Neuronal stem cell (in vitro differentiated cells): ENCODE data around the gene PARN.

ENCODE experiments used
- DNase-seq: peaks from one replicate; pipeline ENCODE4 v3.0.0-alpha.2; 2013; ENCODE audit warnings: low spot score
- H2AFZ ChIP-seq: one replicate; pipeline ENCODE4 v1.6.1; 2013; ENCODE audit warnings: mild to moderate bottlenecking, low read length, inconsistent platforms
- H2AK5ac ChIP-seq: 2 replicates; pipeline ENCODE4 v1.6.1; 2013; ENCODE audit warnings: low read depth, mild to moderate bottlenecking, inconsistent platforms, low read length, moderate library complexity, mixed read lengths
- H2BK120ac ChIP-seq: 2 replicates; pipeline ENCODE4 v1.6.1; 2013; ENCODE audit warnings: low read depth, mild to moderate bottlenecking, inconsistent platforms, low read length, moderate library complexity, mixed read lengths
- H2BK12ac ChIP-seq: one replicate; pipeline ENCODE4 v1.6.1; 2013; ENCODE audit warnings: low read length, inconsistent platforms
- H2BK15ac ChIP-seq: 2 replicates; pipeline ENCODE4 v1.6.1; 2013; ENCODE audit warnings: mild to moderate bottlenecking, low read length, inconsistent platforms, mixed read lengths
- H2BK5ac ChIP-seq: one replicate; pipeline ENCODE4 v1.6.1; 2013; ENCODE audit warnings: inconsistent platforms, mild to moderate bottlenecking, low read length, moderate library complexity
- H3K14ac ChIP-seq: one replicate; pipeline ENCODE4 v1.6.1; 2013; ENCODE audit warnings: low read length, inconsistent platforms
- H3K18ac ChIP-seq: 2 replicates; pipeline ENCODE4 v1.6.1; 2013; ENCODE audit warnings: low read length, inconsistent platforms
- H3K23ac ChIP-seq: 2 replicates; pipeline ENCODE4 v1.6.1; 2013; ENCODE audit warnings: low read depth, mild to moderate bottlenecking, mixed read lengths, low read length, inconsistent platforms; ENCODE audit not compliant: poor library complexity
- H3K27ac ChIP-seq: replicated peaks from 3 replicates; pipeline ENCODE4 v1.5.1; 2013; ENCODE audit warnings: low read length, inconsistent platforms
- H3K27me3 ChIP-seq, 3 experiments: 2 replicates each; pipeline ENCODE4 v1.6.1; 2013; ENCODE audit warnings: low read length in 3 of 3, mild to moderate bottlenecking in 2 of 3, inconsistent platforms in 1 of 3, low read depth in 1 of 3, mixed read lengths in 1 of 3, moderate library complexity in 1 of 3; ENCODE audit not compliant: control insufficient read depth in 3 of 3, insufficient read depth in 3 of 3
- H3K36me3 ChIP-seq, 2 donors: replicated peaks in 1 of 2; 2 replicates each; pipeline ENCODE4 v1.6.1; 2013; ENCODE audit warnings: low read length in 2 of 2; ENCODE audit not compliant: control insufficient read depth in 2 of 2, insufficient read depth in 2 of 2
- H3K4ac ChIP-seq: 2 replicates; pipeline ENCODE4 v1.6.1; 2013; ENCODE audit warnings: inconsistent platforms, mild to moderate bottlenecking, low read length, moderate library complexity
- H3K4me1 ChIP-seq, 2 donors: 1 replicate in 1 of 2; 2 replicates in 1 of 2; pipeline ENCODE4 v1.6.1; 2013; ENCODE audit warnings: low read length in 2 of 2, low read depth in 1 of 2; ENCODE audit not compliant: control insufficient read depth in 2 of 2, insufficient read depth in 1 of 2
- H3K4me2 ChIP-seq: one replicate; pipeline ENCODE4 v1.6.1; 2013; ENCODE audit warnings: mild to moderate bottlenecking, low read length, inconsistent platforms; ENCODE audit not compliant: insufficient read depth, poor library complexity, severe bottlenecking
- H3K4me3 ChIP-seq, 2 donors: 2 replicates each; pipeline ENCODE4 v1.5.1; 2013; ENCODE audit warnings: low read length in 2 of 2, mild to moderate bottlenecking in 2 of 2, inconsistent platforms in 1 of 2, moderate library complexity in 1 of 2
- H3K79me1 ChIP-seq: one replicate; pipeline ENCODE4 v1.6.1; 2013; ENCODE audit warnings: low read depth, mild to moderate bottlenecking, inconsistent platforms, low read length, moderate library complexity
- H3K9ac ChIP-seq: one replicate; pipeline ENCODE4 v1.6.1; 2013; ENCODE audit warnings: mild to moderate bottlenecking, low read depth, low read length, inconsistent platforms; ENCODE audit not compliant: poor library complexity
- H3K9me3 ChIP-seq, 2 donors: replicated peaks in 1 of 2; 2 replicates each; pipeline versions ENCODE3 to v1.6.1; 2013; ENCODE audit warnings: low read length in 2 of 2, mild to moderate bottlenecking in 2 of 2, inconsistent platforms in 1 of 2, low read depth in 1 of 2, mixed read lengths in 1 of 2, moderate library complexity in 1 of 2; ENCODE audit not compliant: control insufficient read depth in 2 of 2, insufficient read depth in 1 of 2
- H4K8ac ChIP-seq: one replicate; pipeline ENCODE4 v1.6.1; 2013; ENCODE audit warnings: low read depth, mild to moderate bottlenecking, inconsistent platforms, low read length, moderate library complexity
- H4K91ac ChIP-seq: one replicate; pipeline ENCODE4 v1.6.1; 2013; ENCODE audit warnings: low read length, low read depth, mild to moderate bottlenecking, inconsistent platforms; ENCODE audit not compliant: poor library complexity
- whole genome bisulfite sequencing, 2 donors: extraction: QIAGEN DNeasy Blood & Tissue Kit; methylation state at CpG; one replicate each; pipeline ENCODE4 v1.1.7; 2013; ENCODE audit warnings: missing lambda C conversion rate in 2 of 2, mixed read lengths in 1 of 2; ENCODE audit not compliant: insufficient read length in 2 of 2, insufficient replicate concordance in 1 of 2; ENCODE audit errors: extremely low coverage in 2 of 2; 5-methylcytosine and 5-hydroxymethylcytosine counted together

Gene PARN

GRCh38 chr16:14455573-14455972, 174.5 kb downstream of the PARN start:
- H2BK5ac ChIP-seq, result no peak overlapping the region
- WGBS, 2 donors, result no CpG with 5 or more reads among the region's 5 CpGs
- DNase-seq, result no peak

DNA sequence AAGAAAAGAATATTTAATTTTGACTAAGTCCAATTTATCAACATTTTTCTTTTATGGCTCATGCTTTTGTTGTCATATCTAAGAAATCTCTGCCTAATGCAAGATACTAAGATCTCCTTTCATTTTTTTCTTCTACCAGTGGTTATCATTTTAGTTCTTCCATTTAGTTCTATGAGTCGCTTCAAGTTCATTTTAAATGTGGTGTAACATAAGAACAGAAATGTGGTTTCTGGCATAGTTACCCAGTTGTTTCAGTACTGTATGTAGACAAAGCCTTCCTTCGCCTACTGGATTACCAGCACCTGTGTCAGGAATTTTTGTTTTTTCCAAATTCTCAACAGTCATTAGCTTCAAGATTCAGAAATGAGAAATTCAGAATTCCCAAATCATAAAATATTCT, 175.7 kb downstream of the PARN start:
- no peak for DNase-seq
- Histone ChIP-seq H4K91ac (no peak overlapping the region), H3K9ac (no peak overlapping the region), H3K27me3 (no peaks in the 10 kb centered on the region), H3K4me3 (no peak overlapping the region), H2BK5ac (no peak overlapping the region), H3K9me3 (no peaks in the 10 kb centered on the region), H2AFZ (no peak overlapping the region), H2BK120ac (no peak overlapping the region), H3K14ac (no peak overlapping the region), H3K4me1 (peaks cover 0 to 5% of the 10 kb centered on the region in 2 donors), H3K23ac (no peak overlapping the region), H3K4me2 (no peak overlapping the region), H4K8ac (no peak overlapping the region), H3K4ac (no peak overlapping the region), H3K36me3 (no peaks in the 10 kb centered on the region), H2BK15ac (no peak overlapping the region), H2BK12ac (no peak overlapping the region), H3K27ac (no peak overlapping the region), H2AK5ac (no peak overlapping the region), H3K79me1 (no peaks in the 10 kb centered on the region), H3K18ac (no peak overlapping the region)
- no CpG with 5 or more reads among the region's 2 CpGs for WGBS, 2 donors

More at GRCh38 chr16:14455573-14455972, 174.5 kb downstream of the PARN start:
- Histone ChIP-seq H2AK5ac (no peak overlapping the region), H3K23ac (no peak overlapping the region), H3K14ac (no peak overlapping the region), H3K27me3 (no peaks in the 10 kb centered on the region), H3K79me1 (no peaks in the 10 kb centered on the region), H2BK120ac (no peak overlapping the region), H3K4me2 (no peak overlapping the region), H2BK12ac (no peak overlapping the region), H3K36me3 (no peaks in the 10 kb centered on the region), H3K9ac (no peak overlapping the region), H4K8ac (no peak overlapping the region), H3K18ac (no peak overlapping the region), H3K4ac (no peak overlapping the region), H2BK15ac (no peak overlapping the region), H3K4me1 (peaks cover 0 to 5% of the 10 kb centered on the region in 2 donors), H2AFZ (no peak overlapping the region), H3K4me3 (no peak overlapping the region), H3K27ac (no peak overlapping the region), H3K9me3 (no peaks in the 10 kb centered on the region), H4K91ac (no peak overlapping the region)

GRCh38 chr16:14452066-14452465, 178.0 kb downstream of the PARN start:
- Histone ChIP-seq H3K4me3 (no peak overlapping the region), H2AFZ (no peak overlapping the region), H3K4me1 (no peaks in the 10 kb centered on the region), H2BK15ac (no peak overlapping the region), H4K91ac (no peak overlapping the region), H3K79me1 (no peaks in the 10 kb centered on the region), H3K14ac (no peak overlapping the region), H3K4ac (no peak overlapping the region), H3K23ac (no peak overlapping the region), H2BK120ac (no peak overlapping the region), H3K9ac (no peak overlapping the region), H3K27ac (no peak overlapping the region), H3K9me3 (no peaks in the 10 kb centered on the region), H3K27me3 (no peaks in the 10 kb centered on the region), H2BK5ac (no peak overlapping the region), H2BK12ac (no peak overlapping the region), H3K18ac (no peak overlapping the region), H2AK5ac (no peak overlapping the region), H3K36me3 (no peaks in the 10 kb centered on the region), H3K4me2 (no peak overlapping the region), H4K8ac (no peak overlapping the region)
- WGBS, 2 donors, result no CpG with 5 or more reads among the region's 3 CpGs
- no peak for DNase-seq

DNA sequence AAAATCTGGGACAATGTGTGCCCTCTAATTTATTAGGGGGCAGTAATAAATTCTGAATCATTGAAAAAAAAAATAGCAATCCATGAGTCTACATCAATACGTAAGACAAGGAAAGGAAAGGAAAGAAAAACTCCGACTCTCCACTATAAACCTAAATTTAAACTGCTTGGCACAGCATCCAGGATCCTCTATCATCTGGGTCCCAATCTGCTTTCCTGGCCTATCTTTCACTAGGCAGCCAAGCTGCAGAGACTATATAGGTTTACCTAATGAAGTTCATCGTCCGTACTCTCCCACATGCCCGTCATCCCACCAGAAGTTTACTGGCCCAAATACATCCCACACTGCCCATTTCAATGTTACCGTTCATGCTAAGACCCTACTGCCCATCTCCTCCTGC, 179.2 kb downstream of the PARN start:
- Histone ChIP-seq H3K4me2 (no peak overlapping the region), H3K4ac (no peak overlapping the region), H2BK5ac (no peak overlapping the region), H3K9ac (no peak overlapping the region), H3K27ac (no peak overlapping the region), H3K18ac (no peak overlapping the region), H3K23ac (no peak overlapping the region), H4K8ac (no peak overlapping the region), H2BK12ac (no peak overlapping the region), H3K14ac (no peak overlapping the region), H2BK120ac (no peak overlapping the region), H3K27me3 (no peaks in the 10 kb centered on the region), H3K79me1 (no peaks in the 10 kb centered on the region), H3K9me3 (no peaks in the 10 kb centered on the region), H2BK15ac (no peak overlapping the region), H2AK5ac (no peak overlapping the region), H3K36me3 (no peaks in the 10 kb centered on the region), H3K4me3 (no peak overlapping the region), H2AFZ (no peak overlapping the region), H3K4me1 (peaks cover 3 to 4% of the 10 kb centered on the region in 2 donors), H4K91ac (no peak overlapping the region)
- no peak for DNase-seq
- no CpG with 5 or more reads among the region's 6 CpGs for WGBS, 2 donors
